ENCODE results near the gene ZNF133.

DNA sequence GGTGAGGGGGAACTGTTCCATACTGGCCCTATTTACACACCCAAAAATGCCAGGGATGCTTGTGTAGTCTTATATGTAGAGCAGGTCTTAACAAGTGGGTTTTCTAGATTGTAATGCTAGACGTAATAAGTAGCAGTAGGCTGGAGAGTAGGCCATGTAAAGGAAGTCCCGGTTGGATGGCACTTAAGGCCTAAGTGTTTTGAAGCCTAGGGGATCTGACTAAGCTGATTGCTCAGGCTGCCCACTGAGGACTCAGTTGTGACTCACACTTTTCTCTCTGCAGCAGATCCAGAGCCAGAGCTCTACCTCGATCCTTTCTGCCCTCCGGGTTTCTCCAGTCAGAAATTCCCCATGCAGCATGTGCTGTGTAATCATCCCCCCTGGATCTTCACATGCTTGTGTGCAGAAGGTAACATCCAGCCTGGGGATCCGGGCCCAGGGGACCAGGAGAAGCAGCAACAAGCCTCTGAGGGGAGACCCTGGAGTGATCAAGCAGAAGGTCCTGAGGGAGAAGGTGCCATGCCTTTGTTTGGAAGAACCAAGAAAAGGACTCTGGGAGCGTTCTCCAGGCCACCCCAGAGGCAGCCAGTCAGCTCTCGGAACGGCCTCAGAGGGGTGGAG lies 26.6 kb downstream of the ZNF133 start:
- TF ChIP-seq, protein P1, sequence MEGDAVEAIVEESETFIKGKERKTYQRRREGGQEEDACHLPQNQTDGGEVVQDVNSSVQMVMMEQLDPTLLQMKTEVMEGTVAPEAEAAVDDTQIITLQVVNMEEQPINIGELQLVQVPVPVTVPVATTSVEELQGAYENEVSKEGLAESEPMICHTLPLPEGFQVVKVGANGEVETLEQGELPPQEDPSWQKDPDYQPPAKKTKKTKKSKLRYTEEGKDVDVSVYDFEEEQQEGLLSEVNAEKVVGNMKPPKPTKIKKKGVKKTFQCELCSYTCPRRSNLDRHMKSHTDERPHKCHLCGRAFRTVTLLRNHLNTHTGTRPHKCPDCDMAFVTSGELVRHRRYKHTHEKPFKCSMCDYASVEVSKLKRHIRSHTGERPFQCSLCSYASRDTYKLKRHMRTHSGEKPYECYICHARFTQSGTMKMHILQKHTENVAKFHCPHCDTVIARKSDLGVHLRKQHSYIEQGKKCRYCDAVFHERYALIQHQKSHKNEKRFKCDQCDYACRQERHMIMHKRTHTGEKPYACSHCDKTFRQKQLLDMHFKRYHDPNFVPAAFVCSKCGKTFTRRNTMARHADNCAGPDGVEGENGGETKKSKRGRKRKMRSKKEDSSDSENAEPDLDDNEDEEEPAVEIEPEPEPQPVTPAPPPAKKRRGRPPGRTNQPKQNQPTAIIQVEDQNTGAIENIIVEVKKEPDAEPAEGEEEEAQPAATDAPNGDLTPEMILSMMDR (conservative IDR thresholded peaks at IDR 0.05; ENCODE audit: low read depth in 2 of 2) = no peak
- TF ChIP-seq POLR2AphosphoS5 (IDR thresholded peaks at IDR 0.05; ENCODE audit: low read depth) (no peak), ZNF331 (CRISPR knock-in tag; IDR thresholded peaks at IDR 0.05; ENCODE audit: low read depth) (no peak), CREB1 (CRISPR knock-in tag; IDR thresholded peaks at IDR 0.05; ENCODE audit: low read depth) (no peak), STAT1 (IDR thresholded peaks at IDR 0.05; ENCODE audit: unreplicated experiment) (no peak)
- TF ChIP-seq, protein P2, sequence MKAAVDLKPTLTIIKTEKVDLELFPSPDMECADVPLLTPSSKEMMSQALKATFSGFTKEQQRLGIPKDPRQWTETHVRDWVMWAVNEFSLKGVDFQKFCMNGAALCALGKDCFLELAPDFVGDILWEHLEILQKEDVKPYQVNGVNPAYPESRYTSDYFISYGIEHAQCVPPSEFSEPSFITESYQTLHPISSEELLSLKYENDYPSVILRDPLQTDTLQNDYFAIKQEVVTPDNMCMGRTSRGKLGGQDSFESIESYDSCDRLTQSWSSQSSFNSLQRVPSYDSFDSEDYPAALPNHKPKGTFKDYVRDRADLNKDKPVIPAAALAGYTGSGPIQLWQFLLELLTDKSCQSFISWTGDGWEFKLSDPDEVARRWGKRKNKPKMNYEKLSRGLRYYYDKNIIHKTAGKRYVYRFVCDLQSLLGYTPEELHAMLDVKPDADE (IDR thresholded peaks at IDR 0.05) = no peak
- TF ChIP-seq, protein P3, sequence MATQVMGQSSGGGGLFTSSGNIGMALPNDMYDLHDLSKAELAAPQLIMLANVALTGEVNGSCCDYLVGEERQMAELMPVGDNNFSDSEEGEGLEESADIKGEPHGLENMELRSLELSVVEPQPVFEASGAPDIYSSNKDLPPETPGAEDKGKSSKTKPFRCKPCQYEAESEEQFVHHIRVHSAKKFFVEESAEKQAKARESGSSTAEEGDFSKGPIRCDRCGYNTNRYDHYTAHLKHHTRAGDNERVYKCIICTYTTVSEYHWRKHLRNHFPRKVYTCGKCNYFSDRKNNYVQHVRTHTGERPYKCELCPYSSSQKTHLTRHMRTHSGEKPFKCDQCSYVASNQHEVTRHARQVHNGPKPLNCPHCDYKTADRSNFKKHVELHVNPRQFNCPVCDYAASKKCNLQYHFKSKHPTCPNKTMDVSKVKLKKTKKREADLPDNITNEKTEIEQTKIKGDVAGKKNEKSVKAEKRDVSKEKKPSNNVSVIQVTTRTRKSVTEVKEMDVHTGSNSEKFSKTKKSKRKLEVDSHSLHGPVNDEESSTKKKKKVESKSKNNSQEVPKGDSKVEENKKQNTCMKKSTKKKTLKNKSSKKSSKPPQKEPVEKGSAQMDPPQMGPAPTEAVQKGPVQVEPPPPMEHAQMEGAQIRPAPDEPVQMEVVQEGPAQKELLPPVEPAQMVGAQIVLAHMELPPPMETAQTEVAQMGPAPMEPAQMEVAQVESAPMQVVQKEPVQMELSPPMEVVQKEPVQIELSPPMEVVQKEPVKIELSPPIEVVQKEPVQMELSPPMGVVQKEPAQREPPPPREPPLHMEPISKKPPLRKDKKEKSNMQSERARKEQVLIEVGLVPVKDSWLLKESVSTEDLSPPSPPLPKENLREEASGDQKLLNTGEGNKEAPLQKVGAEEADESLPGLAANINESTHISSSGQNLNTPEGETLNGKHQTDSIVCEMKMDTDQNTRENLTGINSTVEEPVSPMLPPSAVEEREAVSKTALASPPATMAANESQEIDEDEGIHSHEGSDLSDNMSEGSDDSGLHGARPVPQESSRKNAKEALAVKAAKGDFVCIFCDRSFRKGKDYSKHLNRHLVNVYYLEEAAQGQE (IDR thresholded peaks at IDR 0.05; ENCODE audit: unreplicated experiment) = no peak

Data from GM23338 (cell line).